Nucleus accumbens (tissue), 56 donors: Measurements from ENCODE around the gene IQCK.

Experiments
- DNase-seq, 56 donors: peaks; one replicate each; lab custom pipeline; 2025; lab: John Stamatoyannopoulos, UW

IQCK gene

DNA sequence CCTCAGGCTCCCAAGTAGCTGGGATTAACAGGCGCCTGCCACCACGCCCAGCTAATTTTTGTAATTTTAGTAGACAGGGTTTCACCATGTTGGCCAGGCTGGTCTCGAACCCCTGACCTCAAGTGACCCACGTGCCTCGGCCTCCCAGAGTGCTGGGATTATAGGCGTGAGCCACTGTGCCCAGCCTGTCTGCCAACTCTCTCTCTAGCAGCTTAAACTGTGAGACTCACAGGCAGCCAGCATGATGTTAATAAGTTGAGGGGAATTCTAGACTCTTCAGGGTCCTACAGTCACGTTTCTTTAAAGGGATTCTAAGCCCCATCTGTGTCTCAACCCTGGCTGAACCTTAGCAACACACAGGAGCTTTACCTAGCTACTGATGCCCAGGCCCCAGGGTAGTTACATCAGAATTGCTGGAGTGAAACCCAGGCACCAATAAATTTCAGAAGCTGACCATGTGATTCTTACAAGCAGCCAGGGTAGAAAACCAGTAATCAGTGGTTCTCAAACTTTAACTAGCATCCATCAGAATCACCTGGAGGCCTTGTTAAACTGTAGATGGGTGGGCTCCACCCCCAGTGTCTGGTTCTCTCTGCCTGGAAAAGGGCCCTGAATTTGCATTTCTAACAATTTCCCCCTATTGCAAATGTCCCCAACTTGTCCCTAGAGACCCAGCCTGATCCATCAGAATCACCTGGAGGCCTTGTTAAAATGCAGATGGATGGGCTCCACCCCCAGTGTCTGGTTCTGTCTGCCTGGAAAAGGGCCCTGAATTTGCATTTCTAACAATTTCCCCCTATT, 135.9 kb downstream of the IQCK start:
- peak in 7 of 56 donors; percentile 17 to 74 (median 34) for DNase-seq

GRCh38 chr16:19854543-19854876, 136.4 kb downstream of the IQCK start:
- no peak for DNase-seq

- DNase-seq = peak in 4 of 56 donors; percentile 13 to 34 (median 24)
Observed at GRCh38 chr16:19856120-19856519, 138.0 kb downstream of the IQCK start.

- DNase-seq = peak in 4 of 56 donors; percentile 11 to 27 (median 25)
Observed at GRCh38 chr16:19857593-19858339, 139.7 kb downstream of the IQCK start.

DNA sequence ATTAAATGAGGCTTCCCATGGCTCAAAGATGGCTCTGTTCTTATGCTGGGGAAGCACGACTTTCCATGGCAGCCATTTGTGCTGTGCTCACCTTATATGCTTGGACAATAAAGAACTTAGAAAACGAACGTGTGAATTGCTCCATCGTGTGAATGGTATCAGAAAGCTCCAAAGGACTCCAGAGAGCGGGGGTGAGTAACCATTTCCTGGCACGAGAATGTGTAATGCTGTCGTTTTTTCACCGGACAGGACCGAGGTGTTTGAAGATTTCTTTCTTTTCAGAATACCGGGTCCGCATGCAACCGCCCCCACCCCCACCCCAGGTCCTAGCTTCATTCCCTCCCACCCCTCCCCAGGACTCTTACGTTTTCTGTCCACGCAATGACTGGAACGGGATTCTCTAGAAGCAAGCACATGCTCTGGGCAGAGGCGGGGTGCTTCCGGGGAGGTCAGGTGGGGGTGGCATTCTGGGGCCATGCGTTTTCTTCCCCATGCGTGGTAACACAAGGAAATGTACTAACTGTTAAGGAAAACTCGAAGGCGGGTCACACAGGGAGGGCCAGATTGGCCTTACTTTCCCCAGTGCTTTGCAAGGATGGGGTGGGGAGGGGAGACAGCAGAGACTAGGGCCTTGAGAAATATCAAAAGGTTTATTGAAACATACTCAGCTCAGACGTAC, 140.4 kb downstream of the IQCK start:
- DNase-seq = peak in 6 of 56 donors; percentile 8 to 52 (median 26)

- DNase-seq = no peak
Observed at GRCh38 chr16:19859166-19859565, 141.1 kb downstream of the IQCK start.

DNA sequence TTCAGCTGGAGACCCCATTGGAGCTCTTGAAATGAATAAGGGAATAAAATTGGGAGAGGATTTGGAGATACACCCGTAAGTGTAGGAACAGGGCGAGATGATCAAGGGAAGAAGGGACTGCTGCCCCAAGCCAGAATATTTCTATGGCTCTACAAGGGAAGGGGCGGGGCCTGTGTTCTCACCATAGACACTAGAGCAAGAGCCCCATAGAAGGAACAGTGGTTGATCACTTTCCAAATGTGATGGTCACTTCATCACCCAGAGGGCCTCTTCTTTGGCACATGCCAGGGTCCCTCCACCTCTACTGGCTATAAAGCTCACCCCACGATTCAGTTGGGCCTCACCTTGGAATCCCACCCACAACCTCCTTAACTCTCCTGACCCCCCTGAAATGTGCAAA, 141.5 kb downstream of the IQCK start:
- DNase-seq = peak in 6 of 56 donors; percentile 20 to 50 (median 30)

GRCh38 chr16:19860166-19861041, 142.3 kb downstream of the IQCK start:
- DNase-seq = peak in 2 of 56 donors; percentile 26 to 27

DNA sequence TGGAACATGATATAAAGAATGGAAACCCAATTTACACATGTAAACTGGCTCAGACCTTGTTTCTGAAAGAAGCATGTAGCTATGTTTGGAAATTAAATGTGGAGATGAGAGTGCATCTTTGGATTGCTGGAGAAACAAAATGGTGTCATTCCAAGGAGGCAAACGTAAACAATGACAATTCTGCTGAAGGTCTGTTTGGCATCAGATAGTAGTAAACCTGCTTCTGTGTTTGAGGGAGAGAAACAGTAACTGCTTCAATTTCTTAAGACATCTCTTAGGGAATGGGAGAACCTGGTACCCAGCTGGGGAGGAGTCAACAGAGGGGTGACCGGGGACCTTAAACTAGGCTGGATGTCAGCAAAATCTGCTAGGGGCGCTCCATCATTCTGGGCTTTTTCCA, 143.1 kb downstream of the IQCK start:
- DNase-seq = no peak

DNA sequence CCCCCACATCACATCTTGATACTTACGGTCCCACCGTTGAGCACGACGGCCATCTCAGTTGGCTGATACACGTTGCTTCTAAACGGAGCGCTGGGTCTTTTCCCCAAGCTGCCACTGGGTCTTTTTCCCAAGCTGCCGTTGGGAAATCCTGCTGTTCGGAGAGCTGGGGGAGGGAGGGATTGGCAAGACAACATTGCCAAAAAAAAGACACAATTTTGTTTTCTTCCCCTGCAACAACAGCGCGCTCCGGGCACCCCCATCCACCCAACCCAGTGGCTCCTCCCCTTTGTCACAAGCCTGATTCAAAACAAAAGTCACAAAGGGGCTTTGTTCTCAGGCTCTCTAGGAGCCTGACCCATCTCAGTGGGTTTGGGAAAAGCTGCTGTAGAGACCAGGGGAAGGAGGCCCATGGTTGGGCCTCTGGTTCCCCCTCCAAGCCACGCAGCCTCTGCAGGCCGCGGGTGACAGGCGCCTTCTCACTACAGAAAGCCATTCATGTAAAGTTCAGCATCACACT, 143.8 kb downstream of the IQCK start:
- peak in 55 of 56 donors; percentile 28 to 94 (median 85) for DNase-seq

DNA sequence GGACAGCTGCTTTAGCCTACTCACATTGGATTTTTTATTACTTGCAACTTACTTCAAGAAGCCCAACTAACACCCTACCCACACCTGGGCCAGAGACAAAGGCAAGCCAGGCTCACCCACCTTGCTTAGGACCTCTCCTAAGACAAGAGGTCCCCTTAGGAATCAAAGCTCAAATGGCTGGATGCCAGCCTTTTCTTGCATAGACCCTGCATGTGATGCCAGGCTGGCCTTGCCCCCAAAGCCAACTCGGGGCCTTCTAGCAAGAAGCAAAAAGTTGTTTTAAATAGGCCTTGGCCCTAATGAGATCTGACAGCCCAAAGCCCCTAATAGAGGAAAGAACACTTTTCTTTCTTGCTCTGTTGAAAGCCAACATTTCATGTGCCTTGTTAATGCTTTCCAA, 145.9 kb downstream of the IQCK start:
- DNase-seq = no peak

GRCh38 chr16:19864566-19864965, 146.5 kb downstream of the IQCK start:
- DNase-seq = peak in 1 of 56 donors; percentile 49

DNA sequence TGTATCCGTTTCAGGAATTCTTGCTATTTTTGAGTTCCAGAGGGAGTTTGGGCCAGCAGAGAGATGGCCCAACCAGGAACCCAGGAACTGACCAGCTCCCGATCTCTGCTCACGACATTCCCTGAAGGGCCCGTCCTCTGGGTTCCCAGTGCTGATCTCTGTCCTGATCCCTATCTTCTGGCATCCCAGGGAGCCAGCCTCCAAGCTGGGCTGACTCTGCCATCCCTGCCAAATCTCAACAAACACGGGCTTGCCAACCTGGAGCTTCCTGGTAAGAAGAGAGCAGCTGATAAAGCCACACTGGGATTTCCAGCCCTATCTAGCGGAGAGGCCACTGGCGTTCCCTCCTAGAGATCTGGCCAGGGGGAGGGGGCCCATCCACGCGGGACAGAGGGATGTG, 150.3 kb downstream of the IQCK start:
- DNase-seq = no peak

- no peak for DNase-seq
Observed at GRCh38 chr16:19871721-19872120, 153.7 kb downstream of the IQCK start.

DNA sequence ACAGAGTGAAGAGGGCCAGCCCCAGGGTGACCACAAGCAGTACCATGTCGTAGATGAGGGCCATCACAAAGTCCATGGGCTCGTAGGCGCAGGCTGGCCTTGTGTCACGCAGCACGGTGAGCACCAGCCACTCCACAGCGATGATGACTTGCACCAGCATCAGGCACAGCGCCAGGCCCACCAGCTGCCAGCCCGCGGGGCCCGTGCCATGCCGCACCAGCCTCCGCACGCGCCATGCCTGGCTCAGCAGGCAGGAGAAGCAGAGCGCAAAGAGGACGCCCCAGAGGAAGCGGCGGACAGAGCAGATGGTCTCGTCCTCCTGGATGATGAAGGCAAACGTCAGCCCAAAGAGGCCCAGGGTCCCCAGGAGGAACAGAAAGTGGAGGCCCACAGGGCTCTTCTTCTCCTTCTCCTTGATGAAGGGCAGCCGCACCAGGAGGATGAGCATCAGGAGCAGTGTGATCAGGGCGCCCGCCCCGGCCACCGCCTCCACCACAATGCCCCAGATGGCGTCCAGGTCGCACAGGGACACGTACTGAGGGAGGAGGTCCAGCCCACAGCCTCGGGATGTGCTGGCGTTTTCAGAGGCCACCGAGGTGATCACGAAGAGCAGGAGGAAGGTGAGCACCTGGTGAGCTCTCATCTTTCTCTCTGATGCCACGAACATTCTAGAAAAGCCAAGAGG, 154.2 kb downstream of the IQCK start:
- peak in 53 of 56 donors; percentile 30 to 91 (median 76) for DNase-seq

GRCh38 chr16:19872935-19873334, 154.9 kb downstream of the IQCK start:
- DNase-seq = peak in 28 of 56 donors; percentile 22 to 78 (median 44)

GRCh38 chr16:19874026-19874425, 156.0 kb downstream of the IQCK start:
- DNase-seq = peak in 8 of 56 donors; percentile 14 to 47 (median 36)

DNA sequence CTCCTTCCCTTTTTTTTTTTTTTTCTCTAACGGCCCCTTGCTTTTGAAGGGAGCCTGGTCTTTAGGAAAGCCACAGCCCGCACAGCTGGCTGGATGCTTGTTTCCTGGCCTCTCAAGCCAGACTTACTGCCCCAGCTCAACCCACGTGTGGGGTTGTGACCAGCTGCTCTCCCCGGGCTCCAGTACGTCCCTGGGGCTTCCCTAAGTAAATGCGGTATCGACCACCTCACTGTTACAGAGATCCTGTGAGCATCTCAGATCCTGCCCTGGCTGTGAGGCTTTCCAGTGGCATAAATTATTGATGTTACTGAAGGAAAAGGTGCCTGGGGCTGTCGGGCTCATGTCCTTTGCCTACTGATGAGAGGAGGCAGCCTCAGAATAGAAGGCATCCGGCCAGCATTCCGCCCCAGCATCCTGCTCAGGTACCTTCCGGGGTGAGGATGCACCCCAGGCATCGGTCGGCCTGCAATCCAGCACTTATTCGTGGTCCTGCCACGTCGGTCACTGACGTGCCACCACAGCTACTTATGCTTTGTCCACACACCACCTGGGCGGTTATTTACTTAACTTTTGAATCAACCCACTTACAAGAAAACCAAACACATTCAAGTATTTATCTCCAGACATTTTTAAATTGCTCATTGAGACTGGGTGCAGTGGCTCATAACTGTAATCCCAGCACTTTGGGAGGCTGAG, 156.9 kb downstream of the IQCK start:
- DNase-seq = peak in 1 of 56 donors; percentile 34

DNA sequence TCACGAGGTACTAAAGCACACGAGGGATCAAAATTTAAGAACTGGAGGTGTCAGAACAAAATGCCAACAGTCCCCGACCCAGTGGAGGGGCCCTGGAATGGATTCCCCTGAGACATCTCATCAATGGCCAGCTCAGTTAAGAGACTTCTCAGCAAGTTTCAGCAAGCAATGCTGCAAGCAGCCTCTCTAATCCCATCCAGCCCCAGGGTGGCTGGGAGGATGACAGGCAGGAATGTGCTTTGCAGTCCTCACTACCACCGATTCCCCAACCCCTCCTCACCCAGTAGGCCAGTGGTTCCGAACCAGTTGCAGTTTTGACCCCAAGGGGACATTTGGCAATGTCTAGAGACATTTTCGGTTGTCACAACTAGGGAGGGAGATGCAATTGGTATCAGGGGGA, 157.8 kb downstream of the IQCK start:
- no peak for DNase-seq
